ENCODE data around the gene FTCDNL1. TPM values are rescaled to one million over a fixed set of nuclear protein-coding genes. Genes with fewer than 3 reads are reported as not detected.

Gene FTCDNL1
- total RNA-seq, 2 donors from 2014 or later = 0.70 to 1.5 TPM

DNA sequence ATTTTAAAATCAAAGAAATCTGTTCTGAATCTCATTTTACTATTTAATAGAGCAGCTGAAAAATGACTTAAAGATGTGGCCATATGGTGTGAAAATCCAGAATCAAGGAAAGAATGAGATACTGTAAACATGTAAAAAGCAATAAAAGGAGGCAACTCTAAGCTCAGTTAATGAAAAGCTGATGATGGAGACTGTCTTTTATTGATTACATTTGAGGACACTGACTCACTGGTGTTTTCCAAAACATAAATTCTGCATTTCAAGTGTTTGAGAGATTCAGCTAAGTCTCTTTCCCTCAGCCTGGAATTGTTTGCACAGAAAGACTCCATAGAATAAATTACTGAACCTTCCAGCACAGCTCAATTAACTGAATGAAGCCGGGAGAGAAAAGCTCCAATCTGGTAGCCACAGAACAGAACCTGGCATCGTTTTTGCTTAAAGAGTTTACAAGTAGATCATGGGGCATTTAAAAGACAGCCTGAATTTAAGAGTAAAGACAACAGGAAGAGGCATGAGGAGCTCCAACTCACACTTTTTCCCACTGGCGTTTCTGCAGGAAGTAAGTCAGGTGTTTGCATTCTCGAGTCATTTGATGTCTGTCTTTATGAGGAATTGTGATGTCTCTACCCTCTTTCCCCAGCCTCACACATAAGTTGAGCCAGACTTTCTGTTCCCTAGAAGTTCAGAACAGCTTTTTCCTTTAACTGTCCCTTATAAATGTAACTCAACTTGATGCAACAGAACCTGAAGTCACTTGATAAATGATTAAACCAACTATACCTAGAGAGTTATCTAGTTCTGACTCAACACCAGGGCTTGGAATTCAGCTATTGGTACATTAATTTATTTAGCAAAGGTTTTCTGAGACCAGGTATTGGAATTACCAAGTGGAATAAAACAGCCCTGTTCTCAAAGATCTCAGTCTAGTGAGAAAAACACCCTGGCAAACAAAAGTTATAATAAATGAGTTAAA, 53.3 kb downstream of the FTCDNL1 start:
- Mint-ChIP-seq H3K27ac (no peak overlapping the region), H3K4me1 (peaks cover 10% of the 10 kb centered on the region), H3K36me3 (ENCODE audit: low read depth) (no peaks in the 10 kb centered on the region), H3K4me3 (no peak overlapping the region), H3K27me3 (ENCODE audit: insufficient read depth) (no peaks in the 10 kb centered on the region), H3K9me3 (no peaks in the 10 kb centered on the region)
- TF ChIP-seq, protein P1, sequence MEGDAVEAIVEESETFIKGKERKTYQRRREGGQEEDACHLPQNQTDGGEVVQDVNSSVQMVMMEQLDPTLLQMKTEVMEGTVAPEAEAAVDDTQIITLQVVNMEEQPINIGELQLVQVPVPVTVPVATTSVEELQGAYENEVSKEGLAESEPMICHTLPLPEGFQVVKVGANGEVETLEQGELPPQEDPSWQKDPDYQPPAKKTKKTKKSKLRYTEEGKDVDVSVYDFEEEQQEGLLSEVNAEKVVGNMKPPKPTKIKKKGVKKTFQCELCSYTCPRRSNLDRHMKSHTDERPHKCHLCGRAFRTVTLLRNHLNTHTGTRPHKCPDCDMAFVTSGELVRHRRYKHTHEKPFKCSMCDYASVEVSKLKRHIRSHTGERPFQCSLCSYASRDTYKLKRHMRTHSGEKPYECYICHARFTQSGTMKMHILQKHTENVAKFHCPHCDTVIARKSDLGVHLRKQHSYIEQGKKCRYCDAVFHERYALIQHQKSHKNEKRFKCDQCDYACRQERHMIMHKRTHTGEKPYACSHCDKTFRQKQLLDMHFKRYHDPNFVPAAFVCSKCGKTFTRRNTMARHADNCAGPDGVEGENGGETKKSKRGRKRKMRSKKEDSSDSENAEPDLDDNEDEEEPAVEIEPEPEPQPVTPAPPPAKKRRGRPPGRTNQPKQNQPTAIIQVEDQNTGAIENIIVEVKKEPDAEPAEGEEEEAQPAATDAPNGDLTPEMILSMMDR (conservative IDR thresholded peaks at IDR 0.05) = no peak
- no peak overlapping the region for H3K27ac ChIP-seq (ENCODE audit: low read depth, low read length)
- H3K36me3 ChIP-seq (ENCODE audit: control insufficient read depth, insufficient read depth, low read length) = no peaks in the 10 kb centered on the region
- H3K9ac ChIP-seq (ENCODE audit: extremely low read depth, low read length, poor library complexity, severe bottlenecking) = no peak overlapping the region
- H3K4me1 ChIP-seq (ENCODE audit: control insufficient read depth, insufficient read depth, low read length) = no peaks in the 10 kb centered on the region
- H3K9me3 ChIP-seq (ENCODE audit: control insufficient read depth, low read length) = no peaks in the 10 kb centered on the region
- DNase-seq = no peak
- WGBS, 2 experiments (ENCODE audit: insufficient coverage in 1 of 2, insufficient read length in 1 of 2) = 64 to 77% methylated on average over 1 to 4 of the region's 4 CpGs
- no peaks in the 10 kb centered on the region for H3K27me3 ChIP-seq (ENCODE audit: control insufficient read depth, insufficient read depth, low read length, poor library complexity, severe bottlenecking)
- no peak overlapping the region for H3K4me3 ChIP-seq (ENCODE audit: low read length)

DNA sequence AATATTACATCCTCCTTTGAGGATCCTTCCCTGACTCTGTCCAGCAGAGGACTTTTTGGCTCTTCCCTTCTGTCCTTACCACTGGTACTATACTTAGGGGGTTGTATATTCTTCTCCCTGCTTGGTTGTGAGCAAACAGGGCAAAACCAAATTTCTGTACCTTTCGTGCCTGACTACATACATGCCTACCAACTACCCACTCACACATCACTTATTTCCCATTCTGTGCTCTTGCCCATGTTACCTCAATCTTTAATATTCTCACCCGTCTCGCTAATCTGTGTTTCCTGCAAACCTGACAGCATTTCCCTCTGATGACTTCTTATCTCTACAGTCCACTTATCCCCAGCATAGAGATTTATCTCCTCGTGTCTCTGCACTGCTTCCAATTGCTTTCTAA, 58.6 kb downstream of the FTCDNL1 start:
- no peak overlapping the region for H3K4me3 ChIP-seq (ENCODE audit: low read length)
- TF ChIP-seq, protein P1 (conservative IDR thresholded peaks at IDR 0.05) = no peak
- H3K27me3 ChIP-seq (ENCODE audit: control insufficient read depth, insufficient read depth, low read length, poor library complexity, severe bottlenecking) = no peaks in the 10 kb centered on the region
- H3K36me3 Mint-ChIP-seq (ENCODE audit: low read depth) = no peaks in the 10 kb centered on the region
- WGBS, 2 experiments (ENCODE audit: insufficient coverage in 1 of 2, insufficient read length in 1 of 2) = 88 to 91% methylated on average over 4 of the region's 4 CpGs
- H3K4me3 Mint-ChIP-seq = no peak overlapping the region
- no peaks in the 10 kb centered on the region for H3K4me1 ChIP-seq (ENCODE audit: control insufficient read depth, insufficient read depth, low read length)
- H3K9me3 ChIP-seq (ENCODE audit: control insufficient read depth, low read length) = no peaks in the 10 kb centered on the region
- H3K36me3 ChIP-seq (ENCODE audit: control insufficient read depth, insufficient read depth, low read length) = no peaks in the 10 kb centered on the region
- no peaks in the 10 kb centered on the region for H3K9me3 Mint-ChIP-seq
- no peak overlapping the region for H3K27ac ChIP-seq (ENCODE audit: low read depth, low read length)
- H3K27me3 Mint-ChIP-seq (ENCODE audit: insufficient read depth) = no peaks in the 10 kb centered on the region
- H3K4me1 Mint-ChIP-seq = no peaks in the 10 kb centered on the region
- DNase-seq = no peak
- no peak overlapping the region for H3K9ac ChIP-seq (ENCODE audit: extremely low read depth, low read length, poor library complexity, severe bottlenecking)
- H3K27ac Mint-ChIP-seq = no peak overlapping the region

DNA sequence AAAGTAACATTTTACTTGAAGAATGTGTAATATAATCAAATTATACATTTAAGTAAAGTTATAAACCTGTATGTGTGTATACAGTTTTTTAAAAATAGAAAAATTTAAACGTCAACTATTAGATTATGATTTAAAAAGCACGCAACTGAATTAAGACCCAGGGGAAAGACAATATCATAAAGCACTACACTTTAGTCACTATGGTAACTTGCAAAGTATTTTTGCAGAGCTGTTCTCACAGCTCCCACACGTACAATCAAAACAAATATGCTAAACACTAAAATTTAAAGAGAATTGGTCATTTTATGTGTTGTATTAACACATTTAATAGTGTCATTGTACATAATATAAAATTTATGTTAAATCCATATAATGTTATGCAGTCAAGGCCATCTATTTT, 59.7 kb downstream of the FTCDNL1 start:
- Histone ChIP-seq H3K9ac (ENCODE audit: extremely low read depth, low read length, poor library complexity, severe bottlenecking) (no peak overlapping the region), H3K27me3 (ENCODE audit: control insufficient read depth, insufficient read depth, low read length, poor library complexity, severe bottlenecking) (no peaks in the 10 kb centered on the region), H3K27ac (ENCODE audit: low read depth, low read length) (no peak overlapping the region), H3K4me1 (ENCODE audit: control insufficient read depth, insufficient read depth, low read length) (no peaks in the 10 kb centered on the region), H3K4me3 (ENCODE audit: low read length) (no peak overlapping the region), H3K9me3 (ENCODE audit: control insufficient read depth, low read length) (no peaks in the 10 kb centered on the region), H3K36me3 (ENCODE audit: control insufficient read depth, insufficient read depth, low read length) (no peaks in the 10 kb centered on the region)
- Mint-ChIP-seq H3K27me3 (ENCODE audit: insufficient read depth) (no peaks in the 10 kb centered on the region), H3K36me3 (ENCODE audit: low read depth) (no peaks in the 10 kb centered on the region), H3K27ac (no peak overlapping the region), H3K4me3 (no peak overlapping the region), H3K9me3 (no peaks in the 10 kb centered on the region), H3K4me1 (no peaks in the 10 kb centered on the region)
- 80 to 94% methylated on average over 1 to 2 of the region's 3 CpGs for WGBS, 2 experiments (ENCODE audit: insufficient coverage in 1 of 2, insufficient read length in 1 of 2)
- no peak for DNase-seq
- TF ChIP-seq, protein P1 (conservative IDR thresholded peaks at IDR 0.05) = no peak

All from endodermal cell (in vitro differentiated cells).